ENCODE results near the gene AP1G2. TPM values are rescaled to one million over a fixed set of nuclear protein-coding genes. Genes with fewer than 3 reads are reported as not detected.

The AP1G2 gene
- total and polyA plus RNA-seq, 2 of the 13 experiments (the other 11 are each of a cell fraction or from before 2014, with no cell fraction given) = 96.9 to 611 TPM

- Histone ChIP-seq H3K27me3 (ENCODE audit: control insufficient read depth in 1 of 2, insufficient read depth in 2 of 2, low read length in 2 of 2) (peaks cover 2 to 8% of the 10 kb centered on the region in 2 experiments; a peak in 2 of 5 replicates), H3K4me3 (replicated peaks in 1 of 3; ENCODE audit: insufficient read depth in 1 of 3, low read depth in 2 of 3, low read length in 3 of 3) (peak overlapping the region; percentile 68 to 88 (median 70)), H3K27ac (ENCODE audit: extremely low read length, insufficient read depth, low read length) (peak overlapping the region; percentile 41), H3K4me2 (ENCODE audit: low read depth, low read length) (peak overlapping the region; percentile 85), H3K36me3 (replicated peaks in 1 of 2; ENCODE audit: control insufficient read depth in 1 of 2, insufficient read depth in 2 of 2, low read length in 2 of 2) (peaks cover 20 to 33% of the 10 kb centered on the region in 2 experiments), H4K20me1 (ENCODE audit: insufficient read depth, low read length) (peaks cover 2% of the 10 kb centered on the region; the same call in 1 of the 2 replicates), H3K9ac (ENCODE audit: insufficient read depth, low read depth, low read length) (peak overlapping the region; percentile 69), H3K9me3 (ENCODE audit: low read length) (no peaks in the 10 kb centered on the region), H3K4me1 (ENCODE audit: insufficient read depth, low read length) (peaks cover 56% of the 10 kb centered on the region), H2AFZ (ENCODE audit: low read length) (no peak overlapping the region), H3K79me2 (ENCODE audit: insufficient read depth, low read length) (peaks cover 7% of the 10 kb centered on the region)
- TSS peak; percentile 70 for BruUV-seq (replicated peaks)
- 29% methylated on average over 2 of the region's 2 CpGs for WGBS (ENCODE audit: low lambda C conversion rate)
- ATAC-seq (no peak), FAIRE-seq (no peak), DNase-seq (ENCODE audit: low spot score) (no peak)
- ChIA-PET POLR2A (interaction anchor here (0.9 to 6.5 kb wide), 22 partner anchors 10 to 546 kb away, joined by 3 to 113 read pairs (median 5); partner anchors contain the start of genes DCAF11, DHRS2, NRL and PABPN1), CTCF (ENCODE audit: low intra/inter-chr PET ratio, low total read pairs) (interaction anchor here (0.7 to 1.9 kb wide), 5 partner anchors 10 to 343 kb away, joined by 3 to 5 read pairs (median 3); partner anchors contain the start of gene JPH4)
- intact Hi-C loops (cut with micrococcal nuclease; ENCODE audit: unreplicated experiment) = loop anchor here (1.0 to 5.0 kb wide), 2 partner anchors 13 to 344 kb away; no protein-coding TSS in a partner anchor
- in situ Hi-C loops (cut with HindIII; ENCODE audit: extremely low pct_ligation_motif_present, low pct_unique_long_range_greater_than_20kb) = no loop called here
- no peak for TF ChIP-seq KDM5B (CRISPR knock-in tag; IDR thresholded peaks at IDR 0.05; ENCODE audit: borderline replicate concordance)
- TF ChIP-seq ZNF850 (CRISPR knock-in tag; conservative IDR thresholded peaks at IDR 0.05) = no peak
- no peak for TF ChIP-seq KMT2A (CRISPR knock-in tag; IDR thresholded peaks at IDR 0.05)
- TF ChIP-seq RARG (CRISPR knock-in tag; IDR thresholded peaks at IDR 0.05; ENCODE audit: low read depth) = no peak
- TF ChIP-seq TBX3 (IDR thresholded peaks at IDR 0.05; ENCODE audit: borderline replicate concordance) = no peak
- TF ChIP-seq FOXP1 (IDR thresholded peaks at IDR 0.05) = no peak
- TF ChIP-seq FOXP1 (CRISPR knock-in tag; IDR thresholded peaks at IDR 0.05) = no peak
- TF ChIP-seq GFI1 (CRISPR knock-in tag; IDR thresholded peaks at IDR 0.05; ENCODE audit: borderline replicate concordance) = 0 out of 2 replicates have a peak, but pooled peaks have one; percentile 41
- TF ChIP-seq ZNF543 (CRISPR knock-in tag; IDR thresholded peaks at IDR 0.05) = 0 out of 2 replicates have a peak, but pooled peaks have one; percentile 6
- TF ChIP-seq SOX6 (IDR thresholded peaks at IDR 0.05) = no peak
- no peak for TF ChIP-seq SOX6 (CRISPR knock-in tag; IDR thresholded peaks at IDR 0.05)
- no peak for TF ChIP-seq ZFP90 (CRISPR knock-in tag; IDR thresholded peaks at IDR 0.05; ENCODE audit: borderline replicate concordance)
- TF ChIP-seq ZKSCAN1 (IDR thresholded peaks at IDR 0.05; ENCODE audit: low read length) = no peak
- TF ChIP-seq, protein P1, sequence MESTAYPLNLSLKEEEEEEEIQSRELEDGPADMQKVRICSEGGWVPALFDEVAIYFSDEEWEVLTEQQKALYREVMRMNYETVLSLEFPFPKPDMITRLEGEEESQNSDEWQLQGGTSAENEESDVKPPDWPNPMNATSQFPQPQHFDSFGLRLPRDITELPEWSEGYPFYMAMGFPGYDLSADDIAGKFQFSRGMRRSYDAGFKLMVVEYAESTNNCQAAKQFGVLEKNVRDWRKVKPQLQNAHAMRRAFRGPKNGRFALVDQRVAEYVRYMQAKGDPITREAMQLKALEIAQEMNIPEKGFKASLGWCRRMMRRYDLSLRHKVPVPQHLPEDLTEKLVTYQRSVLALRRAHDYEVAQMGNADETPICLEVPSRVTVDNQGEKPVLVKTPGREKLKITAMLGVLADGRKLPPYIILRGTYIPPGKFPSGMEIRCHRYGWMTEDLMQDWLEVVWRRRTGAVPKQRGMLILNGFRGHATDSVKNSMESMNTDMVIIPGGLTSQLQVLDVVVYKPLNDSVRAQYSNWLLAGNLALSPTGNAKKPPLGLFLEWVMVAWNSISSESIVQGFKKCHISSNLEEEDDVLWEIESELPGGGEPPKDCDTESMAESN (CRISPR knock-in tag; conservative IDR thresholded peaks at IDR 0.05) = no peak
- no peak for TF ChIP-seq EHMT2 (IDR thresholded peaks at IDR 0.05; ENCODE audit: borderline replicate concordance, low read depth, low read length)
- TF ChIP-seq ZNF670 (CRISPR knock-in tag; IDR thresholded peaks at IDR 0.05; ENCODE audit: borderline replicate concordance) = no peak
- TF ChIP-seq, protein P2, sequence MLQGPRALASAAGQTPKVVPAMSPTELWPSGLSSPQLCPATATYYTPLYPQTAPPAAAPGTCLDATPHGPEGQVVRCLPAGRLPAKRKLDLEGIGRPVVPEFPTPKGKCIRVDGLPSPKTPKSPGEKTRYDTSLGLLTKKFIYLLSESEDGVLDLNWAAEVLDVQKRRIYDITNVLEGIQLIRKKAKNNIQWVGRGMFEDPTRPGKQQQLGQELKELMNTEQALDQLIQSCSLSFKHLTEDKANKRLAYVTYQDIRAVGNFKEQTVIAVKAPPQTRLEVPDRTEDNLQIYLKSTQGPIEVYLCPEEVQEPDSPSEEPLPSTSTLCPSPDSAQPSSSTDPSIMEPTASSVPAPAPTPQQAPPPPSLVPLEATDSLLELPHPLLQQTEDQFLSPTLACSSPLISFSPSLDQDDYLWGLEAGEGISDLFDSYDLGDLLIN (CRISPR knock-in tag; IDR thresholded peaks at IDR 0.05; ENCODE audit: borderline replicate concordance) = no peak
- no peak for TF ChIP-seq ZBTB7A (CRISPR knock-in tag; IDR thresholded peaks at IDR 0.05)
- no peak for TF ChIP-seq HNRNPUL1 (IDR thresholded peaks at IDR 0.05; ENCODE audit: low read depth, low read length)
- TF ChIP-seq, protein P3, sequence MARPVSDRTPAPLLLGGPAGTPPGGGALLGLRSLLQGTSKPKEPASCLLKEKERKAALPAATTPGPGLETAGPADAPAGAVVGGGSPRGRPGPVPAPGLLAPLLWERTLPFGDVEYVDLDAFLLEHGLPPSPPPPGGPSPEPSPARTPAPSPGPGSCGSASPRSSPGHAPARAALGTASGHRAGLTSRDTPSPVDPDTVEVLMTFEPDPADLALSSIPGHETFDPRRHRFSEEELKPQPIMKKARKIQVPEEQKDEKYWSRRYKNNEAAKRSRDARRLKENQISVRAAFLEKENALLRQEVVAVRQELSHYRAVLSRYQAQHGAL (CRISPR knock-in tag; IDR thresholded peaks at IDR 0.05; ENCODE audit: not compliant biosample characterization) = no peak
These were observed 519 bp upstream of the AP1G2 start for GRCh38 chr14:23568021-23568599.
